HG03432 (cell line): ENCODE results near the gene LAYN.
A peak's percentile ranks its signal among the peaks of the same experiment; 100 is the strongest.

Experiments
- ATAC-seq: cut with Tn5 transposase; IDR thresholded peaks from one replicate; pipeline ENCODE4 v1.9.1; 2021; ENCODE audit warnings: mild to moderate bottlenecking, moderate library complexity; ENCODE audit not compliant: unreplicated experiment

LAYN gene

GRCh38 chr11:111540114-111540936, at the start of gene LAYN:
Gene LAYN, plus strand, starts transcription at chr11:111540720. Its CDS starts 124 bp downstream, at chr11:111540844.
- no peak for ATAC-seq

GRCh38 chr11:111494040-111494439, 46.5 kb upstream of the LAYN start:
- ATAC-seq: no peak

GRCh38 chr11:111499483-111499882, 41.0 kb upstream of the LAYN start:
- no peak for ATAC-seq

GRCh38 chr11:111500481-111500880, 40.0 kb upstream of the LAYN start:
- ATAC-seq: no peak

- ATAC-seq: no peak
Measured at GRCh38 chr11:111502611-111503010, 37.9 kb upstream of the LAYN start.

- ATAC-seq: no peak
Measured at GRCh38 chr11:111510311-111510710, 30.2 kb upstream of the LAYN start.

GRCh38 chr11:111512296-111513239, 28.0 kb upstream of the LAYN start, which contains the start of gene BTG4:
Gene BTG4, minus strand, starts transcription at chr11:111512386. Its CDS starts 13,610 bp downstream, at chr11:111498776.
- ATAC-seq: peak; percentile 38

- ATAC-seq: peak; percentile 12
Measured at GRCh38 chr11:111513240-111513605, 27.3 kb upstream of the LAYN start.

GRCh38 chr11:111514216-111515031, 26.1 kb upstream of the LAYN start, which contains the start of gene HOATZ:
Gene HOATZ, plus strand, starts transcription at chr11:111514778. Its CDS starts 7 bp downstream, at chr11:111514785.
- ATAC-seq: no peak

- no peak for ATAC-seq
Measured at GRCh38 chr11:111515591-111515990, 24.9 kb upstream of the LAYN start.

GRCh38 chr11:111518668-111519067, 21.9 kb upstream of the LAYN start:
- ATAC-seq: no peak

GRCh38 chr11:111520560-111520959, 20.0 kb upstream of the LAYN start:
- no peak for ATAC-seq

GRCh38 chr11:111521135-111521534, 19.4 kb upstream of the LAYN start:
- ATAC-seq: no peak

- ATAC-seq: no peak
Measured at GRCh38 chr11:111522426-111522825, 18.1 kb upstream of the LAYN start.

GRCh38 chr11:111523343-111523742, 17.2 kb upstream of the LAYN start:
- no peak for ATAC-seq

- no peak for ATAC-seq
Measured at GRCh38 chr11:111524056-111524455, 16.5 kb upstream of the LAYN start.

GRCh38 chr11:111525456-111525855, 15.1 kb upstream of the LAYN start:
- ATAC-seq: no peak

GRCh38 chr11:111526501-111526900, 14.0 kb upstream of the LAYN start:
- peak; percentile 80 for ATAC-seq

- no peak for ATAC-seq
Measured at GRCh38 chr11:111527279-111527678, 13.2 kb upstream of the LAYN start.

GRCh38 chr11:111528557-111528956, 12.0 kb upstream of the LAYN start:
- ATAC-seq: no peak

- ATAC-seq: no peak
Measured at GRCh38 chr11:111530091-111530490, 10.4 kb upstream of the LAYN start.
